ENCODE results near the gene GCC2. TPM values are rescaled to one million over a fixed set of nuclear protein-coding genes. Genes with fewer than 3 reads are reported as not detected.
"Not testable (repeated sequence)": the region's sequence is repeated elsewhere in the genome, so short reads cannot be mapped to it uniquely, and the experiment has no call there.

GCC2 gene
- 11.0 TPM for total RNA-seq

DNA sequence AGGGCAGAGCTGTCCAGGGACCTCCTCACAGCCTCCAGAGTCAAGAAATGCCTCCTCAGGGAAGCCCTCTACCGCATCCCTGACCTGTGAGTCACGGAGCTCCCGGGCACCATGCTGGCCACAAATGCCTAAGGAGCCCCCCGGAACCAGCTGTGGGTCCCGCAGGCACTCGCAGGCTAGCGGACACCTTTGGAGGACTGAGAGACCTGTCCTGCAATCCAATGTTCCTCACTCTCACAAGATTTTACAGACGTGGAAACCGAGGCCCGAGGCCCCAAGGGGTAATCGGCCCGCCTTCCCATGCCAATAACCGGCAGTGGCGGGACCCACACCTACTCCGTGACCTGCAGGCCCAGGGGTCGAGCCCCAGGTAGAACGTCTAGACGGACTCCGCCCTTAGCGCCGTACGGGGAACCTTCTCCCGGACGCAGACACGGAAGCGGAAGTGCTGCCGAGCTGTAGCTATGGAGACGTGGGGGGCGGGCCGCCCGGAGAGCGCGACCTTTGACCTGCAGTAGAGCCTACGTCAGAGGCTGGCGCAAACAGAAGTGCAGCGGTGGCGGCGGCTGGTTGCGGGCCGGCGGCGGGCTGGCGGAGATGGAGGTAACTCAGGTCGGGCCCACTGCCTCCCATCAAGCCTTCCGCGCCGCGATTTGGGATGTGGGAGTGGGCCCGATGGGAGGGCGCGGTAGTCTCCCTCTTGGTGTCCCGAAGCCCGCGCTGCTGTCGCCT lies at the start of gene GCC2:
GCC2 (plus strand) TSS at position 529 of the 732 bp plus-strand sequence; CDS start at position 598, 69 bp downstream.
- peak; percentile 100 for ATAC-seq

DNA sequence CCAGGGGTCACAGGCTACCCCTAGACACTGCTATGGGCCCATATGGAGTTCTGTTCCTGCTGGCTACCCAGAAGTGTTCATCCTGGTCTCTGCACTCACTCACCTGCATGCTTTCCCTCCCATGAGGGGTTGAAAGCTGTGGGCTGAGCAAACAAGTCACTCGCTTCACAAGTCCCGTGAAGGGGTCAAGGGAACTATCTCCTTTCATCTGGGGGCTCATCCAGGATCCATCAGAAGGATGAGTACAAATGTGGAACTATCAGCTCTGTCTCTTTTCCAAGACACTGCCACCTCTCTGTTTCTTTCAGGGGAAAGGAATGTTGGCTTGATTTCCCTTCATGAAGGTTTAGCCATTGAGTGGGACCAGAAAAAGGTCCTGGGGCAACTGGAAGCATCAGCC lies 49.5 kb upstream of the GCC2 start:
- no peak for ATAC-seq

GRCh38 chr2:108401800-108402199 lies 47.2 kb upstream of the GCC2 start:
- no peak for ATAC-seq

DNA sequence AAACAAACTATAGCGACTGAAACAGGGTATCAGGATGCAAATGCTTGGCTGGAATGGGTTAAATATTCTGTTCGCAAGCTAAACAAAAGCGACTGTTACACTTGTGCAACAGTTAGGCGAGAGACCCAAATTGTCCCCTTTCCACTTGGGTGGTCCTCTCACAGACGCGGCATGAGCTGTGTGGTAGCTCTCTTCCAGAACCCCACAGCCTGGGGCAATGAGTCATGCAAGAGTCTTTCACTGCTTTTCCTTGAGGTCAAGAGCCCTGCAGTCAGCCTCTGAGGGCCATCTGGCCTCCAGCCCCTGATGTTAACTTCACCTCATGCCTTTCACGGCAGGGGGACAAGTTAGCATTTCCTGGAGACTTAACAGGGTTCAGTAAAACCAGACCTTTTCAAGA lies 45.5 kb upstream of the GCC2 start:
- no peak for ATAC-seq

DNA sequence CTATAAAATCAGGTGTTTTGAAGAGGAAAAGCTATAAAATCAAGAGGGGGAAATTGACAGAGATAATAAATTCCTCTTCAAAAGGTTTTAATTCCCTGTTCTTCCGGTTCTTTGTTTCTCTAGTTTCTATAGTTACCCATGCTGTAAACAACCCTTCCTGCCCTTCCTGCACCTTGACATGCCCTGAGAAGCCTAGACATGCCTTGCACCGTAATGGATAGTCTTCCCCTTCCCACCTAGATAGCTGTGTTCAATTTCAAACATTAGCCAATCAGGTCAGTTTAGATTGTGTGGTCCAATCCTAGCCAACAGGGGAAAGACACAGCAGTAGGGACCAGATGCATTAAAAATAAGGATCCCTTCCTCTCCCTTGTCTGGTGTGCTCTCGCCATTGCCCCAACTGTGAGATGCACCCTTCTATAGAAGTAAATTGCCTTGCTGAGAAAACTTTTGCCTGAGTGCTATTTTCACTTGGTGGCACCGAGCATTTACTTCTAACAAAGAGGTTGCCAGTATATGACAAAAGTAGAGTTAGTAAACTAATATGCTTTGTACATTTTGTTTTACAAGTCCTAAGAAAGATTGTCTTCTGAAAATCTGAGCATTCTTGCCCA lies 44.1 kb upstream of the GCC2 start:
- ATAC-seq = no peak

GRCh38 chr2:108407864-108408729 lies 40.9 kb upstream of the GCC2 start:
- no peak for ATAC-seq

DNA sequence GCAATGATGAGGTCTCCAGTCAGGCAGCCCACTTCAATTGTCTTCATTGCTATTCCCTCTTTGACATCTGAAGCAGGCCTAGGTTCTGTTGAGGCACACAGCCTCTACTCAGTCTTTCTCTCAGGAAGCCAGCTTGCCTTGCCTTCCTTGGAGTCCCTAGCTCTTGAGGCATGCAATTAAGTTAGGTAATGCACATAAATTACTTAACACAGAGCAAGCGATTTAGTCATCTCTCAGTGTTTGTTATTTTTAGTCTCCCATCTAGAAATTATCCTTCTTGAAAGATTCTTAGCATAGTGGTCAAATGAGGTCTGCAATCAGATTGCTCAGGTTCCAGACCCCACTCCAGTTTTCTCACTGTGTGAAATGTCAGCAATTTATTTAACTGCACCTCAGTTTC lies 39.2 kb upstream of the GCC2 start:
- ATAC-seq = no peak

GRCh38 chr2:108412995-108413710 lies 35.9 kb upstream of the GCC2 start:
- ATAC-seq = no peak

GRCh38 chr2:108413711-108414095 lies 35.3 kb upstream of the GCC2 start:
- no peak for ATAC-seq

DNA sequence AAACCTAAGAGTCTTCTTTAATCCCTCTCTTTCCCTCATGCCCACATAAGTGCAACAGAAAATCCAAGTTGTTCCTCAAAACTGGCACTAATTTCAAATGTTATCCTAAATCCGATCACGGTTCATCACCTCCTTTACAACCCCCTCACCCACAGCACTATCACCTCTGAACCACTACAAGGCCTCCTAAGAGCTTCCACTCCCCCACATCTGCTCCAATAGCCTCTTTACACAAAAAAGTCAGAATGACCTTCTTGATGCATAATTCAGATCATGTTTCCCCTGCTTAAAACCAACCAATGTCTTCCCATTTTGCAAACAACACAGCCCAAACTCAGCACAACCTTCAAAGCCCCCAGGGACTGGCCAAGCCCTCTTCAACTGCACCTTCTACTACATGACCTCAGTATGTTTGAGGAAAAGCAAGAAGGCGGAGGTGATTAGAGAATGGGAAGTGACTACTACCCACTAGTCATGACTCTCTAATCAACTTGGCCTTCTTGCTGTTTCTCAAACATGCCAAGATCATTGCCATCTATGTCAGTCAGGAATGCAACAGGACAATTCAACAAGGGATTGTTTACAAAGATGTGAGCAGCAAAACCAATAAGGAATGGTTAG lies 34.6 kb upstream of the GCC2 start:
- ATAC-seq = no peak

DNA sequence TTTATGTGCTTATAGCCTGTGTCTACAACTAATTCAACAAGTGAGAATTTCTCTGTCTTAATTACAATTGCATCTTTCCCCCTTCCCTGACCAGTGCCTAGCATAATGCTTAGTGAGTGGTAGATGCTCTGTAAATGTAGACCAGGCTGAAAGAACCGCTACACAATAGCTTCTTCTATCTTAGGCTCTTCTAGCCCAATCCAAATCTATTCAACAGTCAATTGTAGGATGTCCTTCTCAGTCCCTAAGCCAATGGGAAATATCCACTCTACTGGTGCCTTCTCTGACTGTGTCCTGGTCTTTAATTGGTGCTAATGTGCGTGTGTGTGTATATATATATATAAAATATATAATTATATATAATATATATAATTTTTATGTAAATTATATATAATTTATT lies 34.1 kb upstream of the GCC2 start:
- ATAC-seq = no peak

GRCh38 chr2:108417254-108417653 lies 31.8 kb upstream of the GCC2 start:
- ATAC-seq = no peak

DNA sequence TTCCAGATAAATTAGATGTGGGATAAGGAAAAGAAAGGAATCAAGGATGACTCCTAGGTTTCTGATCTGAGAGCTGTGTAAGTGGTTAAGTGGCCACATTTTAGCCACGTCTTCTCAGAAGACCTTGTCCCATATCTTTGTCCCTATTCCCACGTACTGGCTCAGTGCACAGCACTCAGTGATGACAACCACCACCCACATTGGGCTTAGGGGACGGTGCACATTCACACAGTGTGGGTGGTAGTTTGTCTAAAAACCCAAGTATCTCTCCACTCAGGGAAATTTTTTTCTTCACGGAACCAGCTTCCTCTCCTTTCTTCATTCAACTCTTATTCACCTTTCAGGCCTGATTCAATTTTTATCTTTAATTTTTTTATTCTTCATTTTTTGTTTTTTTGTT lies 30.6 kb upstream of the GCC2 start:
- no peak for ATAC-seq

- ATAC-seq = no peak
Observed at GRCh38 chr2:108423067-108423466, 25.9 kb upstream of the GCC2 start.

GRCh38 chr2:108423502-108424251 lies 25.3 kb upstream of the GCC2 start:
- no peak for ATAC-seq

DNA sequence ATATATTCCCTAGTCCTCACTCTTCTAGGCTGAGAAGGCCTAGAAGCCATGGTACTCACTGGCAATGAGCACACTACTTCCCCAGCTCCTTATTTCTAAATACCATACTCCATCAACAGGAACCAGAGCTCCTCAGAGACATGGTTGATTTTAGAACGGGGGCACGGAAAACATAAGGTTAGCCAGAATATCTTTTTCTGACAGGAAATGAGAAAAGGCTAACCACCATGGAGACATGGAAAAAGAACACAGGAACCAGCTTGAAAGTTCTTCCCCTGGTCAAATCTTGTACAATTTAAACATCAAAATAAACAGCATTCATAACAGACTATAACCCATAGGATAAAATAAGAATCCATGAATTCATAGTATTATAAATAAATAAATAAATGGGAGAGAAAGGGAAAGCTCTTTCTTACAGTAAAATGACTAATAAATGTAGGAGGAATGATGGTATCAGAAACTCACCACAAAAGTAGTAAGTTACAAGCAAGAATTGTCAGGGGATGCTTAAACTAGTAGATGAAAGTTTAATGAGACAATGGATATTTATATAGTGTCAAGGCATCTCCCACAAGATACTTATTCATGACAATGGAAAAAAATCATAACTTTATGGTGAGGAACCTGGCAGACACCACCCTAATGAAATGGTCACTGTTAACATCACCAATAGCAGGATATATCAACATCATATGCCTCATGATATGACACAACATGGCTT lies 20.6 kb upstream of the GCC2 start:
- ATAC-seq = no peak

- ATAC-seq = not testable (repeated sequence)
Observed at GRCh38 chr2:108435578-108435977, 13.4 kb upstream of the GCC2 start.

DNA sequence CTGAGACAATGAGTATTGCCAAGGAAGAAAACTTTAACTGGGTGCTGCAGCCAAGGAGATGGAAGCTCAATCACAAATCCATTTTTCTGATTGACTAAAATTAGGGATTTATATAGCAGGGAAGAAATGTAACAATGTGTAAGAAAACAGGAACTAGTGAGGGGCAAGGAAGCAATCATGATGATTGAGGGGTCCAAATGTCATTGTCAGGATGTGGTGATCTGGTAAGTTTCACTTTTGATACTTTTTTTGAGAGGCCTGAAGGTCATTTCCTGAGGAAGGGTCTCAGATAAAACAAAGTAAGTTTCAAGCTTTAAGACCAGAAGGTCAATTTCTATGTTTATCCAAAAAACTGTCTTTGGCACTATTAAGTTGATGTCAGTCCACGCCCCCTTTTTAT lies 12.0 kb upstream of the GCC2 start:
- ATAC-seq = no peak

GRCh38 chr2:108441712-108442111 lies 7.3 kb upstream of the GCC2 start:
- no peak for ATAC-seq

GRCh38 chr2:108444941-108445840 lies 3.8 kb upstream of the GCC2 start:
- ATAC-seq = no peak

Measured in esophagus mucosa (tissue), 1 donor.